ENCODE results near the gene USF1.

The USF1 gene

GRCh38 chr1:161059293-161059692 is 13.5 kb upstream of the USF1 start:
- in situ Hi-C loops (cut with HindIII; ENCODE audit: low pct_ligation_motif_present, low pct_unique_long_range_greater_than_20kb, low sequenced_read_pairs) = no loop called here
- DNase-seq = no peak

- in situ Hi-C loops (cut with HindIII; ENCODE audit: low pct_ligation_motif_present, low pct_unique_long_range_greater_than_20kb, low sequenced_read_pairs) = no loop called here
- DNase-seq = no peak
Measured at GRCh38 chr1:161054805-161055204, 9.0 kb upstream of the USF1 start.

- DNase-seq = no peak
- in situ Hi-C loops (cut with HindIII; ENCODE audit: low pct_ligation_motif_present, low pct_unique_long_range_greater_than_20kb, low sequenced_read_pairs) = no loop called here
Measured at GRCh38 chr1:161054232-161054631, 8.5 kb upstream of the USF1 start.

DNA sequence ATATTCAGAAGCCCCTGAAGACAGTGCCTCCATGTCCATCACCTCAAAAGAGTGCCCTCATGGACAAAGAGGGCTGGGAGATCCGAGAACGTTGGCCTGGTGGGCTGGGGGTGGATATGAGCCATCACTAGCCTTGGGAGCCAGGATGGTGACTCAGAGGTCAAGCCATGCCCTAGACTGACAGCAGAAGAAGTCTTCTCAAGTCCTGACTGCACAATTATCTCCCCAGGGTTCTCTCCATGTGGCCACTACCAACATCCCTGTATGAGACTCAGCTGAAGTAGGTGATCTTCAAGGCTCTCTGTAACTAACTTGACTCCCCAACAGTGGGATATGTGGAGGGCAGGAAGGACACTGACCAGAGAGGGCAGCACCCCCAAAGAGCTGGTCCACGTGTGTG is 7.1 kb upstream of the USF1 start:
- DNase-seq = no peak
- in situ Hi-C loops (cut with HindIII; ENCODE audit: low pct_ligation_motif_present, low pct_unique_long_range_greater_than_20kb, low sequenced_read_pairs) = no loop called here

DNA sequence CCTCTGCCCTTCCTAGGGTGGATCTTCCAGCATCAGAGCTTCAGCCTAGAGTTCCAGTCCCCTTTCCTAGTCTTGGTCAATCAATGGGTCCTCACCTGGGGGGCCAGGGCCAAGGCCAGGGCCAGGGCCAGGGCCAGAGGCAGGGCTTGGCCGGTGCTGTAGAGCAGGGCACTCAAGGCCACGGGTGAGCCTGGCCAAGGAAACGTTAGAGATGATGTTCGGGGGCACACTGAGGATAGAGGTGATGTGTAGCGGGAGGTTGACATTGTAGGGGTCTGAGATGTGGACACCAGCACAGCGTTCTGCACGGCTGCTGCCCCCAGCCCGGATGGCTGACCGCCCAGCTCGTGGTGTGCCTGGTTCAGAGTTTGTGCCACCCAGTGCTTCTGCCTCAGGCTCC is 5.4 kb upstream of the USF1 start:
- in situ Hi-C loops (cut with HindIII; ENCODE audit: low pct_ligation_motif_present, low pct_unique_long_range_greater_than_20kb, low sequenced_read_pairs) = no loop called here
- DNase-seq = no peak

- no peak for DNase-seq
- in situ Hi-C loops (cut with HindIII; ENCODE audit: low pct_ligation_motif_present, low pct_unique_long_range_greater_than_20kb, low sequenced_read_pairs) = no loop called here
Measured at GRCh38 chr1:161048949-161049722, 3.4 kb upstream of the USF1 start.

DNA sequence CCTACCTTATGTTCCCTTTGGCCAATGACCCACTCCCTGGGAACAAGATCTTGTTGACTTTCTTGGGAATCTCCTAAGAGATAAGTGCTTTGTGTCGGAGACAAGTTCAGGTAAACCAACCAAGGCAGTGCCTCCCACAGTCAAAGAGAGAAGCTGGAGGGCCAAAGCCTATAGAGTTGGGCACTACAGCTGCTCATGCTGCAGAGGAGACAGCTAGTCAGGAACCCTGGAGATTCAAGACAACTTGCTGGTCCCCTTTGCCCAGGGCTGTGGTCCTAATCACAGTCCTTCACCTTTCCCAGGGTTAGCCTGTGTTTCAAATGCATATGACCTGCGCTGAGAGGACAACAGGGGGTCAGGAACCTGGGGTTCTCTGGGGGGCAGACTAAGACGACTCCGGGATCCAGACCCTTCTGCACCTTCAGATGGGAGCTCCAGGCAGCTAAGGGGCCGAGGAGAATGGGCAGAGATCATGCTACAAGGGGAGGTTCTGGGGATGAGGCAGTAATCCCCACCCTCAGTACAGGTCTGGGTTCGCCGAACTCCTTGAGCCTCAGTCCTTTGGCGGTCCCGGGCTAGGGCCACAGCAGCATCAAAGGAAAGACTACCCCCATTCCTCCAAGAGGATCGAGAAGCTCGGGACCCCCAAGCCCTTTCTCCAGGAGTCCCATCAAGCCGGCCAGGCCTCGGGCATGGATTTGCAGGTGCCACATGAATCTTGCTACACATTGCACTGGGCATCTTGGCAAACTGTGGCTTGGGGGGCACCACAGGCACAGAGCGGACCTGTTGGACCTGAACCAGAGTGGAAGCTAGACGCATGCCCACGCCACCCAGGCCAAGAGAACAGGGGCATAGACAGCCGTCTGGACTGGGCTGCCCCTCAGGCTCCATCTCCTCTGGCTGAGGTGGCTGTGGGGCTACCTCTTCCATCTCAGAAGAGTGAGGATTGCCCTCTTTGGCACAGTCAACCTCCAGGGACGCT is 2.0 kb upstream of the USF1 start:
- DNase-seq = no peak
- in situ Hi-C loops (cut with HindIII; ENCODE audit: low pct_ligation_motif_present, low pct_unique_long_range_greater_than_20kb, low sequenced_read_pairs) = no loop called here

- DNase-seq = no peak
- in situ Hi-C loops (cut with HindIII; ENCODE audit: low pct_ligation_motif_present, low pct_unique_long_range_greater_than_20kb, low sequenced_read_pairs) = no loop called here
Measured at GRCh38 chr1:161046605-161047228, 940 bp upstream of the USF1 start.

DNA sequence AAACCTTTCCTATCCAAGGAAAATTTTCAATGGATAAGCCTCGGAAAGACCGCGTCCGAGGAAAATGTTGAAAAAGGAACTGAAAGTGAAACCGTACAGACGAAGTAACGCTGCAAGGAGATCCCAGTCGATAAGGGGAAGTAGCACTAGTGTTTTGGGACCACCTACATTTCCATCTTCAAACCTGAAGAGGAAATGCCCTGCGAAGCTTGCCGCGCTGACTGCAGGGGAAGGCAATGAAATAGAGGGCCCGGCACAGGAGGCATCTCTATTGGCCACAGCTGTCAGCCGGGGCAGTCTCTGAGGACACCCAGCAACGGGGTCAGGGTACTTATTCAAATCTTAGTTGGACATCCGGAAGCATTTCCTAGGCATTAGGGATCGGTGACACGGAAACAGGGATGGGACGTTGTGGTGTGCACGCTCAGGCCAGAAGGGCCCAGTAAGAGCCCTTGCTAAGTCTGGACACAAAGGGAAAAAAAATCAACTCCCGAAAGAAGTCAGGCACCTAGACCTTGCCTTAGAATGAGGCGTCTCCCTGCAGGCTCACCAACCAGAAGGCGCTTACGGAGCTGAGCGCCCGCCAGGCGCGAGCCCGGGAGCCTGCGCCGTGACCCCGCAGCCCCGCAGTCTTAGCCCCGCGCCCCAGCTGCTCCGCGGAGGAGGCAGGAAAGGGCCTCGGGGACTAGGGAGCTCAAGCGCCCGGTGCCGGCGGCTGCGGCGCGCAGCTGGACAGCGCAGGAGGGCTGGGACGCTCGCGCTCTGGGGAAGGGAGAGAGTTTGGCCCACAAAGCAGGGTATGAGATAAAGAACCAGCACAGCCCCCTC is 655 bp downstream of the USF1 start:
- DNase-seq = peak; percentile 63
- in situ Hi-C loops (cut with HindIII; ENCODE audit: low pct_ligation_motif_present, low pct_unique_long_range_greater_than_20kb, low sequenced_read_pairs) = no loop called here

DNA sequence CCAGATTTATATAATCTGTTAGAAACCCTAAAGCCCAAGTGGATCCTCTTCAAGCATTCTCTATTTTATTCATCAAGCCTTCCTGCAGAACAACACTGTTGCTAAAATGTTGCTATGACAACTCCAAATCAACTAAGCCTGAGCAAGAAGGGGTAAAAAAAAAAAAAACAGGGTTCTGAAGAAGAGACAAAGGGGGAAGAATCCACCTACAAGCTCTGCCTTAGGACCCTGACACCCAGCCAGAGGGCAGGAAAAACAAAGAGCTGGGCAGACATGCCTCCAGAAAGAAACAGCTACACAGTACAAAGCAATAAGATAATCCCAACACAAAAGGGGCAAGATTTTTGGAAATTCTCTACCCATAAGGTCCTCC is 1.3 kb downstream of the USF1 start:
- DNase-seq = no peak
- in situ Hi-C loops (cut with HindIII; ENCODE audit: low pct_ligation_motif_present, low pct_unique_long_range_greater_than_20kb, low sequenced_read_pairs) = no loop called here

DNA sequence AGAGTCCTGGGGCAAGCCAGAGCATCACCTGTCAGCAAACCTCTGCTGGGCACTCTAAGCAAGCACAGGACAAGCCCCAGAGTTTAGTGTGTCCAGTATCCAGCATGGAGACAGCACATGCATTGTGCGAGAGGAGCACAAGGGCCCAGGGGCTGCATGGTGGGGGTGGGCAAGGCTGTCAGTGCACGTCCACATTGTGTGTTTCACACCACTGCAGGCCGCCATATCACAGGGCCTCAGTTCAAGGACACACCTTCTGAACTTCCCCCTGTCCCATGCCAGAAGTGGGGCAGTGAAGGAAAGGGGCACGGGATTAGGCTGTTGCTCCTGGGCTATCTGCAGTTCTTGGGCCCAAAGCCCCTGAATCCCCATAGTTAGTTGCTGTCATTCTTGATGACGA is 6.2 kb downstream of the USF1 start:
- in situ Hi-C loops (cut with HindIII; ENCODE audit: low pct_ligation_motif_present, low pct_unique_long_range_greater_than_20kb, low sequenced_read_pairs) = no loop called here
- no peak for DNase-seq

DNA sequence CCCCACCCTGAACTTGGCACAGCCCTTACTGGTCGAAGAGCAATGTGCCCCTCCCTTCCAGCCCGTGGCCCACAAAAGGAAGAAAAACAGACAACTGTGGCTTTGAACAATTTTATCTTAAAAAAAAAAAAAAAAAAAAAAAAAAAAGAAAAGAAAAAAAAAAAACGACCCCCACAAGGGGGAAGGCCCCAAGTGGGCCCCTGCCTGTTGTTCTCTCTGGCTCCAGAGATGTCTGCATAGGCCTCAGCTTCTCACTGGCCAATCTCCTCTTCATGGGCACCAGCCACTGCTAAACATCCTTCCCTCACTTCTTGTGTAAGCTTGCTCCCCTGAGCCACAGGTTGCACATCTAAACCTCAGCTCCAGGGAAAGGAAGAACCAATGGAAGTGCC is 6.6 kb downstream of the USF1 start:
- in situ Hi-C loops (cut with HindIII; ENCODE audit: low pct_ligation_motif_present, low pct_unique_long_range_greater_than_20kb, low sequenced_read_pairs) = no loop called here
- no peak for DNase-seq

DNA sequence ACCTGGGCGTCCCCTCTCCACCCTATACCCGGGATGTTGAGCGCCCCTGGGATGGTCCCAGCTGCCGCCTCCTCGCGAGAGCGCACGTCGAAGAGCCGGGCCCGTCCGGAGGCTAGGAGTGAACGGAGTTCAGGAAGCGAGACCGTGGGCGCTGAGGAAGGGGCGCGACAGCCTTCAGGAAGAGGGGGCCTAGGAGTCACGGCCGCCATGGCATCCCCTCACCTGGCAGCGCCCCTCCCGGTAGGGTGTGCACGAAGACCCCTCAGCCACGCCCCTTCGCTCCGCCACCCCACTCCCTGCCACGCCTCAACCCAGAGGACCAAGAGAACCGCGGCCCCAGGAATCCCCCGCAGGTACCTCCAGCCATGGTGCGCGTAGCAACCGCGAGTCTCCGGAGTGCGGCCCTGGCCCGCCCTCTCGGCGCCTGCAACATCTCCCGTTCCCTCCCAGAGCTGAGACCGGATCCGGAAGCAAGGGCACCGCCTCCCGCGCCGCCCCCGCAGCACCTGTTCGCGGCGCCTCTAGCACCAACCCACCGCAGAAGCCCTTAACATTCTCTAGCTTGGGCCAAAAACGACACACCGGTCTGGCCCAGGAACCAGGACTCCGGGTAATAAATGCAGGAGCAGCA is 7.1 kb downstream of the USF1 start, which contains the start of gene TSTD1:
Gene TSTD1 (minus strand): TSS at position 442 of the 631 bp plus-strand sequence. CDS start 75 bp downstream, at position 367.
- in situ Hi-C loops (cut with HindIII; ENCODE audit: low pct_ligation_motif_present, low pct_unique_long_range_greater_than_20kb, low sequenced_read_pairs) = no loop called here
- peak; percentile 66 for DNase-seq

GRCh38 chr1:161037661-161038522 is 7.9 kb downstream of the USF1 start:
- no peak for DNase-seq
- in situ Hi-C loops (cut with HindIII; ENCODE audit: low pct_ligation_motif_present, low pct_unique_long_range_greater_than_20kb, low sequenced_read_pairs) = no loop called here

GRCh38 chr1:161033751-161034150 is 12.0 kb downstream of the USF1 start:
- DNase-seq = no peak
- in situ Hi-C loops (cut with HindIII; ENCODE audit: low pct_ligation_motif_present, low pct_unique_long_range_greater_than_20kb, low sequenced_read_pairs) = no loop called here

DNA sequence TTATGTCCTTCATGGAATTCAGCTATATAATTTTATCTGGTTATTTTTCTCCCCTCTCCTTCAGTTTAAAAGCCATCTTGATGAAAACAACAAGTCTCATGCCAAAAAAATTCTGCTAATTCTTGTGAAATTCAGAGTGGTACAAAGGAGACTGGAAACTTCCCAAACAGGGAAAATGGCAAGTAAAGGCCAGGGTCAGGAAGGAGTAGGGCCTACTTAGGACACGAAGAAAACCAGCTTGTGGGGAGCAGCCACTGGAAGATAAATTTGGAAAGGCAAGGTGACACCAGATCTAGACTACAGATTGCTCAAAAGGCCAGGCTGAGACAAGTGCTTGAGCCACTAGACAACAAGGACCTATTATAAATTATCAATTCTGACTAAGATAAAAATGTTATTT is 13.4 kb downstream of the USF1 start:
- no peak for DNase-seq
- in situ Hi-C loops (cut with HindIII; ENCODE audit: low pct_ligation_motif_present, low pct_unique_long_range_greater_than_20kb, low sequenced_read_pairs) = no loop called here

GRCh38 chr1:161031874-161032273 is 13.9 kb downstream of the USF1 start:
- in situ Hi-C loops (cut with HindIII; ENCODE audit: low pct_ligation_motif_present, low pct_unique_long_range_greater_than_20kb, low sequenced_read_pairs) = no loop called here
- no peak for DNase-seq
